Measurements from ENCODE around the gene EPB41L1.

The EPB41L1 gene

DNA sequence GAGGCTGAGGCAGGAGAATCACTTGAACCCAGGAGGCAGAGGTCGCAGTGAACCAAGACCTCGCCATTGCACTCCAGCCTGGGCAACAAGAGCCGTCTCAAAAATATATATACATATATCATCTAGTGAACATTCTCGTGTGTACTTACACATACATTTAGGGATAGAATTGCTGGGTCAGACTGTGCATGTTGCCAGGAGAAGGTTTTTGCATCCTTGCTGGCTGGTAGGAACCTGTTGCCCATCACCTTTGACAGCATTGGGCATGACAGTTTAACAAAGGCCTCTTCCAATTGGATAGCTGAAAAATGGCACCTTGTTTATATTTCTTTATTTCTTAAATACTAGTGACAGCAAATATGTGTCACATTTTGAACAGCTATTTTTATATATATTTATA, 87.1 kb downstream of the EPB41L1 start:
- H3K4me3 ChIP-seq (ENCODE audit: low read depth, low read length), result no peak overlapping the region
- TF ChIP-seq, protein P1, sequence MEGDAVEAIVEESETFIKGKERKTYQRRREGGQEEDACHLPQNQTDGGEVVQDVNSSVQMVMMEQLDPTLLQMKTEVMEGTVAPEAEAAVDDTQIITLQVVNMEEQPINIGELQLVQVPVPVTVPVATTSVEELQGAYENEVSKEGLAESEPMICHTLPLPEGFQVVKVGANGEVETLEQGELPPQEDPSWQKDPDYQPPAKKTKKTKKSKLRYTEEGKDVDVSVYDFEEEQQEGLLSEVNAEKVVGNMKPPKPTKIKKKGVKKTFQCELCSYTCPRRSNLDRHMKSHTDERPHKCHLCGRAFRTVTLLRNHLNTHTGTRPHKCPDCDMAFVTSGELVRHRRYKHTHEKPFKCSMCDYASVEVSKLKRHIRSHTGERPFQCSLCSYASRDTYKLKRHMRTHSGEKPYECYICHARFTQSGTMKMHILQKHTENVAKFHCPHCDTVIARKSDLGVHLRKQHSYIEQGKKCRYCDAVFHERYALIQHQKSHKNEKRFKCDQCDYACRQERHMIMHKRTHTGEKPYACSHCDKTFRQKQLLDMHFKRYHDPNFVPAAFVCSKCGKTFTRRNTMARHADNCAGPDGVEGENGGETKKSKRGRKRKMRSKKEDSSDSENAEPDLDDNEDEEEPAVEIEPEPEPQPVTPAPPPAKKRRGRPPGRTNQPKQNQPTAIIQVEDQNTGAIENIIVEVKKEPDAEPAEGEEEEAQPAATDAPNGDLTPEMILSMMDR (IDR thresholded peaks at IDR 0.05; ENCODE audit: borderline replicate concordance, insufficient read depth, low read depth, low read length), result no peak

DNA sequence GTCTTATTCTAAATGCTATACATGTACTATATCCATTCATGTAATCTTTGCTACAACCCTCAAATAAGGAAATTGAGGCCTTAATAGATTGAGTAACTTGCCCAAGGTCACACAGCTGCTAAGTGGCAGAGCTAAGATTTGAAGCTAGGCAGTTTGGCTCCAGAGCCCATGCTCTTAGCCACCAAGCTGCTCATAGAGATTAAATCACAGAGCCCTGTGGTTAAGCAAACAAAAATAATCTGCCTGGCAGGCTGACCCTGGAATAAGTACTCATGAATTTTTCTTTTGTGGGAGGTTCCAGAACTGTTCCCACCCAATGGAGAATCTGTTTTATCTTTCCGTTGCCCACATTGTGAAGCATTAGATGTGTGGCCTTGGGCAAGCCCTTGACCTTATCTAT, 89.2 kb downstream of the EPB41L1 start:
- H3K4me3 ChIP-seq (ENCODE audit: low read depth, low read length), result no peak overlapping the region
- TF ChIP-seq, protein P1 (IDR thresholded peaks at IDR 0.05; ENCODE audit: borderline replicate concordance, insufficient read depth, low read depth, low read length), result no peak

DNA sequence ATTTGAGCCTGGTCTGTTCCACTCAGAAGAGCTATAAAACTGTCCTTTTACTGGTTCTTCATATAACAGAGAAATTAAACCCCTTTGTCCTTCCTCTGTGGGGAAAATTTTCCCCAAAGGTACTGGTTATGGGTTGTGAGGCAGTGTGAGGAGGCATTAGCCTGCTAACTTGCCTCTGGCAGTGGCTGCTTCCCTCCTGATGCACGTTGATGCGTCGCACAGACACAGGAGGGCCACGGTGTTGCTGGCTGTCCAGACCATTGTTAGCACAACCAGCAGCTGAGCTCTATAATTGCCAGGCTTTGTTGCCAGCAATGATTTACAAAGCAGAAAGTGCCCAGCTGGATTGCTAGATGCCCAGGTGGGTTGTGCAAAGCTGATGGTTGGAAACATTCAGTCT, 91.9 kb downstream of the EPB41L1 start:
- H3K4me3 ChIP-seq (ENCODE audit: low read depth, low read length), result no peak overlapping the region
- TF ChIP-seq, protein P1 (IDR thresholded peaks at IDR 0.05; ENCODE audit: borderline replicate concordance, insufficient read depth, low read depth, low read length), result no peak

DNA sequence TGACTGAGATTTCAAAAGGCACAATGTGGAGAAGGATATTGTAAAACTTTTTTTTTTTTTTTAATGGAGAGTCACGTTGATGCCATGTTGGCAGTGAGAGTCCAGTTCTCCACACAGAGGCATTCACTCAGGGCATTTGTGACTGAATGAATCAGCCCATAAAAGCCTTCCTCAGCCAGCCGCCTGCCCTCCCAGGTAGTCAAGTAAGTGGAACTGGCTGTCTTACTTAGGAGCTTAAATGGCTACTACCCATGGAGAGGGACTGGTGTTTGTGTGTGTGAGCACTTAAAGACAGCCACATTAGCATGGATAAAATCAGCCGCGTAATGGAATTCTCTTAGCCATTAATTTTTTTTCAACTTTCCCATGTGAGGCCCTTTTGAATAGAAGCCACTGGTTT, 94.3 kb downstream of the EPB41L1 start:
- no peak overlapping the region for H3K4me3 ChIP-seq (ENCODE audit: low read depth, low read length)
- TF ChIP-seq, protein P1 (IDR thresholded peaks at IDR 0.05; ENCODE audit: borderline replicate concordance, insufficient read depth, low read depth, low read length), result no peak

DNA sequence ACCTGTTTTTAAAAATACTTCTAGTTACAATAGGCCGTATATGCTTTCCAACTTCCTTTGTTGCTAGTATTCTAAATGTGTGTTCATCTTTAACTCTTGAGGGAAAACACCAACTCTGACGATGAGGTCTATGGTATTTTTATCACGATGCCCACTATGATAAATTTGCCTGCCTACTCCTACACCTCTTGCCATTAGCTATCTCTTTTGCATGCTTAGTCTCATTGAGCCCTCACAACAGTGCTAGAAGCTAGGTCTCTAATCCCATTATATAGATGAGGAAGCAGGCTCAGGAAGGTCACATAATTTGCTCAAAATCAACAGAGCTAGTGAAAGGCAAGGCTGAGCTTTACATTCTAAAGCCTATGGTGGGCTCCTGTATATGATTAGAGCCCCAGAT, 94.9 kb downstream of the EPB41L1 start:
- no peak overlapping the region for H3K4me3 ChIP-seq (ENCODE audit: low read depth, low read length)

DNA sequence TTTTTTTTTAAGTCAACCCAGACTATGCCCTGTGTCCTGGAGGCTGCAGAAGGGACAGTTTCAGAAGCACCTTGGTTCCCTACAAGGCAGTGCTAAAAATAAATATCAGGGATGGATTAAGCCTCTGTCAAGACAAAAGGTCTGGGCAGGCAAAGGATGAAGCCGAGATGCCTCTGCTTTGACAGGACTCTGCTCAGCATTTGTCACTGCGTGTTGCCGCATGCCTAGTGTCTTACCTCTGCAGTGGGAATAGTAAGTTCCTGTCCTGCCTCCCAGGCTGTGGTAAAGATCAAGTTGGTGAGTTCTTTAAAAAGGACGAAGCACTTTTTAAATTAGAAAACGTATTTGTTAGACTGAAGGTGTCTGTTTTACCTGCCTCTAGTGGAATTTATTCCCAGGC, 96.9 kb downstream of the EPB41L1 start:
- no peak overlapping the region for H3K4me3 ChIP-seq (ENCODE audit: low read depth, low read length)
- TF ChIP-seq, protein P1 (IDR thresholded peaks at IDR 0.05; ENCODE audit: borderline replicate concordance, insufficient read depth, low read depth, low read length), result no peak

More for the DNA sequence above, 94.9 kb downstream of the EPB41L1 start:
- TF ChIP-seq, protein P1 (IDR thresholded peaks at IDR 0.05; ENCODE audit: borderline replicate concordance, insufficient read depth, low read depth, low read length), result no peak

DNA sequence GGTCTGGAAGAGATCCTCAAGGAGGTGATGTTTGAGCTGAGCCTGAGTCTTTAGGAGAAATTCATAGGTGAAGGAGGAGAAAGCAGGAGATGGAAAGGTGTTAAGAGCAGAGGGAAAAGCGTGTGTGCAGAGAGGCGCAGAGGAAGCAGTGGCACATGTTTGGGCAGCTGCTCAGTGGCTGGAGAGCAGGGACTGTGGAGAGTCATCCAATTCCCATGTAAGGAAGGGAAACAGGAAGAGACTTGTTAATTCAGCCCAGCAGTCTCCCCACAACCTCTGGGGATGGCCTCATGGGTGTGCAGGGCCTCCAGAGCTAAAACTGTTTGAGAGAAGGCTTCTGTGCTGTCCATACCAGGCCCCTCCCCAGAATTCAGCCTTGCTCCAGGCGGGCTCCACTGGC, 98.0 kb downstream of the EPB41L1 start:
- no peak overlapping the region for H3K4me3 ChIP-seq (ENCODE audit: low read depth, low read length)
- TF ChIP-seq, protein P1 (IDR thresholded peaks at IDR 0.05; ENCODE audit: borderline replicate concordance, insufficient read depth, low read depth, low read length), result no peak

Data from GM12875 (cell line).